ENCODE measurements around the gene EVA1A.

DNA sequence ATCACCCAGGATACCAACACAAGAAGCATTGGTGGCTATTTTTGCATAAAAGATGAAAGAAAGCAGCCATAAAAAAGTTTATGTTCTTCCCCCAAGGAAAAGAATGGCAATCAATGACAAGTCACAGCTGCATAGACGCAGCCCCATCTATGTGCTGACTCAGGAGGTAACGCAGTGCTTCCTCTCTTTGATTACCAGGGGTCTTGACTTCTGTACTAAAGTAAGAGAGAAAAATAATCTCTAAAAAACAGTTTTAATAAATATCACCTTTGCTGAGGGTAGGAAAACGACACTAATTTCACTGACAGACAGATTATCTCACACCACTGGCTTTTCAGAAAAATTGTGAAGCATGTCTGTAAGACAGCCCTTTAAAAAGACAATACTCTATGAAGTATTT, 33.9 kb upstream of the EVA1A start:
- no peak for TF ChIP-seq CTCF (conservative IDR thresholded peaks at IDR 0.05; ENCODE audit: low read length)
- TF ChIP-seq EZH2phosphoT487 (IDR thresholded peaks at IDR 0.05; ENCODE audit: borderline replicate concordance) = no peak
